AML-193 (cell line): ENCODE data around the gene CRIP2.

Source experiments
- DNase-seq, 2 experiments: peaks; one replicate each; lab custom pipeline; 2025; lab: John Stamatoyannopoulos, UW

The CRIP2 gene

DNA sequence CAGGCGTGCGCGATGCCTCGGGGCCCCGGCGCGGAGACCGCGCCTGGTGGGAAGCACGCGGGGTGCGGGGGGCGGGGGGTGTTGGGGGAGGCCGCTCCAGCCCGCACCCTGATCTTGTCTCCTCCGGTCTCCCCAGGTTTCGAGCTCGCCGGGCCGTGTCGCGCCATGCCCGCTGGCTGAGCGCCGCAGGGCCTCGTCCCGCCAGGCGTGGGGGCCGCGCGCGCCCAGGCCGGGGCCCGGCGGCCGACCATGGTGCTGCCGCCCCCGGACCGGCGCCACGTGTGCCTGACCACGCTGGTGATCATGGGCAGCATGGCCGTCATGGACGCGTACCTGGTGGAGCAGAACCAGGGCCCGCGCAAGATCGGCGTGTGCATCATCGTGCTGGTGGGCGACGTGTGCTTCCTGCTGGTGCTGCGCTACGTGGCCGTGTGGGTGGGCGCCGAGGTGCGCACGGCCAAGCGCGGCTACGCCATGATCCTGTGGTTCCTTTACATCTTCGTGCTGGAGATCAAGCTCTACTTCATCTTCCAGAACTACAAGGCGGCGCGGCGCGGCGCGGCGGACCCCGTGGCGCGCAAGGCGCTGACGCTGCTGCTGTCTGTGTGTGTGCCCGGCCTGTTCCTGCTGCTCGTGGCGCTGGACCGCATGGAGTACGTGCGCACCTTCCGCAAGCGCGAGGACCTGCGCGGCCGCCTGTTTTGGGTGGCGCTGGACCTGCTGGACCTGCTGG is 54.1 kb downstream of the CRIP2 start:
- DNase-seq, result no peak

DNA sequence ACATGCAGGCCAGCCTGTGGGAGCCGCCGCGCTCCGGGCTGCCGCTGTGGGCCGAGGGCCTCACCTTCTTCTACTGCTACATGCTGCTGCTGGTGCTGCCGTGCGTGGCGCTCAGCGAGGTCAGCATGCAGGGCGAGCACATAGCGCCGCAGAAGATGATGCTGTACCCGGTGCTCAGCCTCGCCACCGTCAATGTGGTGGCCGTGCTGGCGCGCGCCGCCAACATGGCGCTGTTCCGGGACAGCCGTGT is 54.6 kb downstream of the CRIP2 start:
- DNase-seq, result no peak
